Measurements from ENCODE around the gene ABCD1.

GRCh38 chrX:153696100-153696499 lies 28.6 kb upstream of the ABCD1 start:
- TF ChIP-seq, protein P1, sequence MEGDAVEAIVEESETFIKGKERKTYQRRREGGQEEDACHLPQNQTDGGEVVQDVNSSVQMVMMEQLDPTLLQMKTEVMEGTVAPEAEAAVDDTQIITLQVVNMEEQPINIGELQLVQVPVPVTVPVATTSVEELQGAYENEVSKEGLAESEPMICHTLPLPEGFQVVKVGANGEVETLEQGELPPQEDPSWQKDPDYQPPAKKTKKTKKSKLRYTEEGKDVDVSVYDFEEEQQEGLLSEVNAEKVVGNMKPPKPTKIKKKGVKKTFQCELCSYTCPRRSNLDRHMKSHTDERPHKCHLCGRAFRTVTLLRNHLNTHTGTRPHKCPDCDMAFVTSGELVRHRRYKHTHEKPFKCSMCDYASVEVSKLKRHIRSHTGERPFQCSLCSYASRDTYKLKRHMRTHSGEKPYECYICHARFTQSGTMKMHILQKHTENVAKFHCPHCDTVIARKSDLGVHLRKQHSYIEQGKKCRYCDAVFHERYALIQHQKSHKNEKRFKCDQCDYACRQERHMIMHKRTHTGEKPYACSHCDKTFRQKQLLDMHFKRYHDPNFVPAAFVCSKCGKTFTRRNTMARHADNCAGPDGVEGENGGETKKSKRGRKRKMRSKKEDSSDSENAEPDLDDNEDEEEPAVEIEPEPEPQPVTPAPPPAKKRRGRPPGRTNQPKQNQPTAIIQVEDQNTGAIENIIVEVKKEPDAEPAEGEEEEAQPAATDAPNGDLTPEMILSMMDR (IDR thresholded peaks at IDR 0.05 in 2 of 3, conservative IDR thresholded peaks at IDR 0.05 in 1 of 3; ENCODE audit: control insufficient read depth in 2 of 3, extremely low read depth in 1 of 3, insufficient read depth in 1 of 3, low read depth in 3 of 3, low read length in 3 of 3), result no peak
- no peak for TF ChIP-seq RELB (IDR thresholded peaks at IDR 0.05; ENCODE audit: low read depth)
- no peak for TF ChIP-seq TAF1 (IDR thresholded peaks at IDR 0.05; ENCODE audit: borderline replicate concordance, low read depth, low read length)
- TF ChIP-seq BRCA1 (IDR thresholded peaks at IDR 0.05; ENCODE audit: low read depth, low read length), result no peak
- TF ChIP-seq ZNF24 (IDR thresholded peaks at IDR 0.05), result no peak
- TF ChIP-seq TCF7 (IDR thresholded peaks at IDR 0.05; ENCODE audit: borderline replicate concordance), result no peak
- TF ChIP-seq EP300 (IDR thresholded peaks at IDR 0.05; ENCODE audit: borderline replicate concordance in 1 of 2, control insufficient read depth in 1 of 2, low read depth in 2 of 2, low read length in 2 of 2), result no peak
- TF ChIP-seq, protein P2, sequence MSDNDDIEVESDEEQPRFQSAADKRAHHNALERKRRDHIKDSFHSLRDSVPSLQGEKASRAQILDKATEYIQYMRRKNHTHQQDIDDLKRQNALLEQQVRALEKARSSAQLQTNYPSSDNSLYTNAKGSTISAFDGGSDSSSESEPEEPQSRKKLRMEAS (IDR thresholded peaks at IDR 0.05; ENCODE audit: low read depth, low read length), result no peak
